ENCODE data around the gene COA8. TPM values are rescaled to one million over a fixed set of nuclear protein-coding genes. Genes with fewer than 3 reads are reported as not detected.
A peak's percentile ranks its signal among the peaks of the same experiment; 100 is the strongest.

COA8 gene
- total RNA-seq, 4 donors from 2014 or later: 25.9 to 50.4 (median 33.6) TPM

- peaks cover 42 to 75% of the 10 kb centered on the region in 2 donors for H3K4me1 ChIP-seq
- no peaks in the 10 kb centered on the region for H3K36me3 ChIP-seq
- 79 to 81% methylated on average over 19 to 20 of the region's 33 CpGs for WGBS, 2 donors
- no peak for DNase-seq
- H3K27me3 ChIP-seq: no peaks in the 10 kb centered on the region
- peak in 1 of 6 experiments; percentile 6 for TF ChIP-seq CTCF (IDR thresholded peaks at IDR 0.05)
- no peak for TF ChIP-seq POLR2A (IDR thresholded peaks at IDR 0.05)
- H3K4me3 ChIP-seq (replicated peaks in 1 of 3): no peak overlapping the region
- intact Hi-C loops (cut with DNase I): no loop called here
- H3K9me3 ChIP-seq: no peaks in the 10 kb centered on the region
- H3K27ac ChIP-seq: peak overlapping the region; percentile 20 to 78 (median 71)
These were observed 20.8 kb upstream of the COA8 start for GRCh38 chr14:103541709-103542604.

GRCh38 chr14:103542605-103543088, 20.1 kb upstream of the COA8 start:
- Histone ChIP-seq H3K27me3 (no peaks in the 10 kb centered on the region), H3K27ac (peak overlapping the region in 2 of 3 donors; percentile 51 to 71), H3K4me3 (replicated peaks in 1 of 3) (no peak overlapping the region), H3K9me3 (no peaks in the 10 kb centered on the region), H3K4me1 (peaks cover 42 to 80% of the 10 kb centered on the region in 2 donors), H3K36me3 (no peaks in the 10 kb centered on the region)
- whole genome bisulfite sequencing, 2 donors: 3 to 18% methylated on average over 3 to 6 of the region's 18 CpGs
- no peak for TF ChIP-seq POLR2A (IDR thresholded peaks at IDR 0.05)
- no peak for TF ChIP-seq CTCF (IDR thresholded peaks at IDR 0.05)
- peak; percentile 75 to 80 for DNase-seq
- intact Hi-C loops (cut with DNase I): no loop called here

GRCh38 chr14:103543140-103543539, 19.6 kb upstream of the COA8 start:
- Histone ChIP-seq H3K27ac (peak overlapping the region in 1 of 3 donors; percentile 71), H3K4me1 (peaks cover 42 to 82% of the 10 kb centered on the region in 2 donors), H3K36me3 (no peaks in the 10 kb centered on the region), H3K27me3 (no peaks in the 10 kb centered on the region), H3K9me3 (no peaks in the 10 kb centered on the region), H3K4me3 (replicated peaks in 1 of 3) (no peak overlapping the region)
- intact Hi-C loops (cut with DNase I): no loop called here
- no peak for DNase-seq
- TF ChIP-seq POLR2A (IDR thresholded peaks at IDR 0.05) (no peak), CTCF (IDR thresholded peaks at IDR 0.05) (no peak)
- WGBS, 2 donors: 73 to 76% methylated on average over 3 to 5 of the region's 10 CpGs

GRCh38 chr14:103543721-103544387, 18.9 kb upstream of the COA8 start:
- H3K4me1 ChIP-seq: peaks cover 38 to 82% of the 10 kb centered on the region in 2 donors
- H3K9me3 ChIP-seq: no peaks in the 10 kb centered on the region
- intact Hi-C loops (cut with DNase I): no loop called here
- TF ChIP-seq POLR2A (IDR thresholded peaks at IDR 0.05) (no peak), CTCF (IDR thresholded peaks at IDR 0.05) (no peak)
- H3K4me3 ChIP-seq (replicated peaks in 1 of 3): no peak overlapping the region
- no peaks in the 10 kb centered on the region for H3K36me3 ChIP-seq
- H3K27ac ChIP-seq: no peak overlapping the region
- 72% methylated on average over 12 of the region's 19 CpGs; no CpG with 5 or more reads in 1 of the 2 donors for WGBS, 2 donors
- DNase-seq: no peak
- H3K27me3 ChIP-seq: no peaks in the 10 kb centered on the region
